Retinal pigment epithelial cell (primary cell): ENCODE results near the gene OPRL1.
"Not testable (repeated sequence)": the region's sequence is repeated elsewhere in the genome, so short reads cannot be mapped to it uniquely, and the experiment has no call there.

Experiments
- DNase-seq: peaks from one replicate; pipeline ENCODE4 v3.0.0-alpha.2; 2010; ENCODE audit warnings: low read depth
- H3K4me3 ChIP-seq: 2 replicates; pipeline ENCODE4 v1.5.1; 2011; ENCODE audit warnings: mild to moderate bottlenecking, low read length, control low read depth, moderate library complexity
- CTCF ChIP-seq: conservative IDR thresholded peaks from 2 replicates; pipeline ENCODE4 v1.5.1; 2011; ENCODE audit warnings: low read depth, low read length, control low read depth, inconsistent platforms

Gene OPRL1

GRCh38 chr20:64113796-64114355, 34.0 kb downstream of the OPRL1 start:
- no peak for DNase-seq
- no peak for TF ChIP-seq CTCF
- H3K4me3 ChIP-seq: no peak overlapping the region

- no peak for DNase-seq
- no peak overlapping the region for H3K4me3 ChIP-seq
- TF ChIP-seq CTCF: no peak
Observed at GRCh38 chr20:64114356-64114971, 34.6 kb downstream of the OPRL1 start.

- H3K4me3 ChIP-seq: no peak overlapping the region
- TF ChIP-seq CTCF: no peak
- DNase-seq: no peak
Observed at GRCh38 chr20:64115171-64115911, 35.5 kb downstream of the OPRL1 start.

- no peak for DNase-seq
- TF ChIP-seq CTCF: no peak
- no peak overlapping the region for H3K4me3 ChIP-seq
Observed at GRCh38 chr20:64116016-64116415, 36.1 kb downstream of the OPRL1 start.

- no peak for TF ChIP-seq CTCF
- H3K4me3 ChIP-seq: no peak overlapping the region
- DNase-seq: no peak
Observed at GRCh38 chr20:64116541-64117431, 36.9 kb downstream of the OPRL1 start.

GRCh38 chr20:64117432-64117777, 37.5 kb downstream of the OPRL1 start:
- not testable (repeated sequence) for DNase-seq, H3K4me3 ChIP-seq

- DNase-seq: no peak
- TF ChIP-seq CTCF: no peak
Observed at GRCh38 chr20:64119301-64119680, 39.4 kb downstream of the OPRL1 start.

More at GRCh38 chr20:64119301-64119680, 39.4 kb downstream of the OPRL1 start:
- H3K4me3 ChIP-seq: no peak overlapping the region
